CD4-positive, alpha-beta T cell treated with Interleukin-6 for 4 hours (primary cell): ENCODE results near the gene SPANXC.
"Not testable (repeated sequence)": the region's sequence is repeated elsewhere in the genome, so short reads cannot be mapped to it uniquely, and the experiment has no call there.

ENCODE experiments used
- DNase-seq: peaks from one replicate; pipeline ENCODE4 v3.0.0-alpha.2; 2020; ENCODE audit warnings: mixed read lengths

Gene SPANXC, protein sequence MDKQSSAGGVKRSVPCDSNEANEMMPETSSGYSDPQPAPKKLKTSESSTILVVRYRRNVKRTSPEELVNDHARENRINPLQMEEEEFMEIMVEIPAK

DNA sequence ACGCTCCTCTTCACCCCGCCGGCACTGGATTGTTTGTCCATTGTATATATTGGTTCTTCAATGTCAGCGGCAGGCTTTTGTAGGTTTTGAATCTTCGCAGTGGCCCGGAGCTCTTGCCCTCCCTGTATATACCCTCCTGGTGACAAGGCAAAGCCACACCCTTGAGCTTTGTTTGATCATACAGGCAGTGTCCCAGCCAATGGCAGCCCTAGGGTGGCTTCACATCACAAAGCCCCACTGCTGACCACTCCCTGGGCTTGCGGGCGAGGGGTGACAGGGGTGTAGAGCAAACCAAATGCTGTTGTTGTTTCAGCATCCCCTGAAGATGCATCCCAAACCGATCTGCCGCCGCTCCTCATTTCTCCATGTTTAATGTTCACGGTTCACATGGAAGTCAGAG, at the start of gene SPANXC:
SPANXC (minus strand) TSS at position 101 of the 400 bp plus-strand sequence; CDS start at position 41, 60 bp downstream.
- DNase-seq = not testable (repeated sequence)

DNA sequence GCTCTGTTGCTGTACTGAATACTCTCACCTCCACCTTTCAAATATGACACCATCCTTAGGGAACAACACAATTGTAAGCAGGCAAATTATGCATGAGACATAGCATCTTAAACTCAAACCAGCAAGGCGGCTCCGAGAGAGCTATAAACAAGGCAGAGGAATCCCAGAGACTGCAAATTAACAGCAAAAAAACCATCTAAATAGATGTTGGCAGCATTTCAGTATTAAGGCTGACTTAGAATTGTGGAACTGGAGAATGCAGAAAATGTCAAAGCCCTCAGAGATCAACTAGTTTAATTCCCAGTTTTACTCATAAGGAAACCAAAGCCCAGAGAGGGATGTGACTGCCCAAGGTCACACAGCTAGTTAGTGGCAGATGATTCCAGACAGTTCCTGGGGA, 37.2 kb upstream of the SPANXC start:
- DNase-seq = no peak

DNA sequence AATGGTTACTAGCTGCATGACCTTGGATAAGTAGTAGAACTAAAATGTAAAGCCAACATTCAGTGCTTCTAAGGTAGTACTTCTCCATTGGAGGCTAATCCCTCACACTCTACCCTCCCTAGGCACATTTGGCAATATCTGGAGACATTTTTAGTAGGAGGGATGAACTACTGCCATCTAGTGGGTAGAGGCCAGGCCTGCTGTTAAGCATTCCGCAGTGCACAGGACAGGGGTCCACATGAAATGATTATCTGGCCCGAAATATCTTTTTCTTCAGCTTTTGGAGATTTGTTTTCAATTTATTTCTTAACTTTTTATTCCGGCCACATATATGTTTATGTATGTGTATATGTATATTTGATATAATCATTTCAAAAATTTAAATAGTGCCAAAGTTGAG, 36.0 kb upstream of the SPANXC start:
- DNase-seq = no peak

DNA sequence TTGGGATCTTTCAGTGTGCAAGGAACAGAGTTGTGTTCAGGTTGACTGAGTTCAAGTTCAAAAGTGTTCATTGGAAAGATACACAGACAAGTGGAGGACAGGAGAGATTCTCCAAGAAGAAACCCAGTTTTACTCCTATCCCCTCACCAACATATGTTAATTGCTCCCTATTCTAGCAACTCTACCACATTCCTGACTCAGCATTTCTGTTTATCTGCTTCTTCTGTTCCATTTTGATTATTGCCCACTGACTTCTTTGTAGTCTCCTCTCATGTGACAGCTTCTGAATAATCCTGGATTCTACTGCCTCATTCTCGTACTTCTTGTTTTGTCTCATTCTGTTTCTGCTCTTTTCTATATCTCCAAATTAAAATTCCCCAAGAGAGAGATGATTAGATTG, 15.8 kb upstream of the SPANXC start:
- DNase-seq = no peak

DNA sequence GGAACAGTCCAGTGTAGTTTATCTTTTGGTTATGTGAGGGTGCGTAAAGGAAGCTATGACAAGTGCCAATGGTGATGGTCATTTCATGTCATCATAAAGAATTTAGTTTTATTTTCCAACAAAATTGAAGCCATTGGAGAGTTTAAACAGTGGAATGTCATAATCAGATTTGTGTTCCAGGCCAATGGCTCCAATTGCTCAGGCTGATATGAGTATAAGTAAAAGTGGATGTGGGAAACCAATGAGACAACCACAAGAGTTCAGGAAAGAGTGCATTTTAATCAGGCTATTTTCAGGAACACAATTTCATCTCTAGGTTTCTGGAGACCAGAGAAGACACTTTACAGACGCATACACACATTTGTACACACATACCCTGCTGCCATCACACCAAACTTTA, 20.7 kb downstream of the SPANXC start:
- no peak for DNase-seq

DNA sequence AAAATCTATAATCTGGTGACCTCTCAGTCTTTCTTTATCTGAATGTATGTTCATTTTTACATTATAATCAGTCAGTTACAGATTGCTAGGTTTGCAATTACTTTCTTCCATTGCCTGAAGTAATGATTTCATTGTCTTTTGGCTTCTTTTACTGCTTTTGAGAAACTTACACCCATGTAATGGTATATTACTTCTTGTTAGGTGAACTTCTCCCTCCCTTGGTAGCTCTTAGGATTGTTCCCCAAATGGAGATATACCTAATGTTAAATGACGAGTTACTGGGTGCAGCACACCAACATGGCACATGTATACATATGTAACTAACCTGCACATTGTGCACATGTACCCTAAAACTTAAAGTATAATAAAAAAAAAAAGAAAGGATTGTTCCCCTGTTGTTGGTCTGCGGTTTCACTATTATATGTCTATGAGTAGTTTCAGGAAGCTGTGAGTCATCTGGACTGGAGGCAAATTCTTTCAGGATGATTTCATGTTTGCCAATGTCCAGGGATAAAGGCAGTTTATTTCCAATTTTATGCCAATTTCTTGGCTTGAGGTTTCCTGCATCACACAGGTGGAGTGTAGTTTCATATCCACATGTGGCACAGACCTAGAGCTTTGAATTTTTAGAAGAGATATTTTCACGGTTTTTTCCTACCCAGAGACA, 21.8 kb downstream of the SPANXC start:
- no peak for DNase-seq

DNA sequence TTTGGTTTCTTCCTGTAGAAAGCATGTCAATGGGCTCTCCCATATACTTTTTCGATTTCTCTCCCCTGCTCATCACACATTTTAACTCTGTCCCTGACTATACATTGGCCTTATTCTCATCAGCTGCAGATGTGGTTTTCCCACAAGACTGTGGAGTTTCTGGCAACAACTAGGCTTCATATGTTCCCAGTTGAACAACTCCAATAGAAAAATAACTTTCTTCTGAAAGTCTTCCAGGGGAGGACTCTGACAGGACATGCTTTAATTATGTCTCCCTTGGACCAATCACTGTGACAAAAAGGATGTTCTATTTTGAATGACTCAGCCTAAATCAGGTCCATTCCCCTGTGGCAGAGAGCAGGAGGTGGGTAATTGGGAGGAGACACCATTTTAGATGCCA, 28.1 kb downstream of the SPANXC start:
- DNase-seq = no peak

DNA sequence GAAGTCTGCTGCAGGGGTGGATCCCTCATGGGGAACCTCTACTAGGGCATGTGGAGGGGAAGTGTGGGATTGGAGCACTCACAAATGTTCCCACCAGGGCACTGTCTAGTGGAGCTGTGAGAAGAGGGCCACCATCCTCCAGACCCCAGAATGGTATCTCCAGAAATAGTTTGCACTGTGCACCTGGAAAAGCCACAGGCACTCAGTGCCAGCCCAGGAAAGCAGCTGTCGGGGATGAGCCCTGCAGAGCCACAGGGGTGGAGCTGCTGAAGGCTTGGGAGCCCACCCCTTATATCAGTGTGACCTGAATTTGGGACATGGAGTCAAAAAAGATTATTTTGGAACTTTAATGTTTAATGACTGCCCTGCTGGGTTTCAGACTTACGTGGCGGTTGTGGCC, 40.4 kb downstream of the SPANXC start:
- no peak for DNase-seq
